GM21825 (cell line): ENCODE results near the gene TIMM22.

Experiments
- ATAC-seq: cut with Tn5 transposase; IDR thresholded peaks from one replicate; pipeline ENCODE4 v1.9.1; 2021; ENCODE audit warnings: mild to moderate bottlenecking, moderate library complexity; ENCODE audit not compliant: unreplicated experiment

TIMM22 gene

DNA sequence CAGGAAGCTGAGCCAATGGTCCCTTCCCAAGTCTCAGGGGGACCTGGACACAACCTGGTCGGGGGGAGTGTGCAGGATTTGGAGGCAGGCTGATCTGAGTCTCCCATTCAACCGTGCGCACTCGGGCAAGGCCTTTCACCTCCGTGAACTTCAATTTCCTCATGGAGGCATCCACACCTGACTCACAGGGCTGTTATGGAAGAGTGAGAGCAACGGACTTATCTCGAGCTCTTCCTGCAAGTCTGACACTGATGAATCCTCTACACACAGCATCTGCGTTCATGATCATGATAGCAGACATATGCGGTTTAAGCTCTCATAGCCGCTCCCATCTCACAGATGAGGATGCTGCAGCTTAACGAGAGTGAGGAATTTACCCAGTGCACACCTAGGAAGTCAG lies 21.6 kb downstream of the TIMM22 start:
- ATAC-seq, result no peak

DNA sequence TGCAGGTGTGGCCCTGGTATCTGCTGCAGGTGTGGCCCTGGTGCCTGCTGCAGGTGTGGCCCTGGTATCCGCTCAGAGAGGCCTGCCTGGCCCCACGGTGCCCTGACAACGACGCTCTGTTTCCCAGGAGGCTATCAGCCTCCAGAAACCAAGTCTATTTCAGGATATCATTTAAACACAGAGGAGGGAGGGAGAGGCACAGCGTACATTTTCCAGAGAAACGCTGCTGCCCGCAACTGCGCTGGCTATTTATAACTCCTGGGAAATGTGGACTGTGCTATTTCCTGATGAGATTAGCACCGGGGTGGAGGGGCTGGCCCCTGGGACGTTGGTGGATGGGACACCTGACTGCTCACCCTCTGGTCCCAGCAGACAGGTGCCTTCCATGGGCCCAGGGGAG lies 22.5 kb downstream of the TIMM22 start:
- no peak for ATAC-seq

DNA sequence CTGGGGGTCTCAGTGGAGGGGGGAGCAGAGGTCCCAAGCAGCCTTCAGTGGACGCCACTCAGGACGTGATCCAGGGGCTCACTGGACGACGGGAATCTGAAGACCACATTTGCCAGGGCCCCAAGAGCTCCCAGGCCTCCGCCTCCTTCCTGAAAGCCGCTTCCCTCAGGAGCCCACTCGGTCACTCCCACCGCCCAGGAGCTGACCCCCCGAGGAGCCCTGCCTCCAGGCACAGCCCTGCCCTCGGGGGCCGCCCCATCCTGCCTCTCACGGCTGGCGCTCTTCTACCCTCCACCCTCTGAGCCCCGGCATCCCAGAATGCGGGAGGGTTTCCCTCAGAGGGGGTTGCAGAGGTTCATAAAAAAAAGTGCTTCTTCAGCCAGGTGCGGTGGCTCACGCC lies 24.2 kb downstream of the TIMM22 start:
- ATAC-seq, result no peak

DNA sequence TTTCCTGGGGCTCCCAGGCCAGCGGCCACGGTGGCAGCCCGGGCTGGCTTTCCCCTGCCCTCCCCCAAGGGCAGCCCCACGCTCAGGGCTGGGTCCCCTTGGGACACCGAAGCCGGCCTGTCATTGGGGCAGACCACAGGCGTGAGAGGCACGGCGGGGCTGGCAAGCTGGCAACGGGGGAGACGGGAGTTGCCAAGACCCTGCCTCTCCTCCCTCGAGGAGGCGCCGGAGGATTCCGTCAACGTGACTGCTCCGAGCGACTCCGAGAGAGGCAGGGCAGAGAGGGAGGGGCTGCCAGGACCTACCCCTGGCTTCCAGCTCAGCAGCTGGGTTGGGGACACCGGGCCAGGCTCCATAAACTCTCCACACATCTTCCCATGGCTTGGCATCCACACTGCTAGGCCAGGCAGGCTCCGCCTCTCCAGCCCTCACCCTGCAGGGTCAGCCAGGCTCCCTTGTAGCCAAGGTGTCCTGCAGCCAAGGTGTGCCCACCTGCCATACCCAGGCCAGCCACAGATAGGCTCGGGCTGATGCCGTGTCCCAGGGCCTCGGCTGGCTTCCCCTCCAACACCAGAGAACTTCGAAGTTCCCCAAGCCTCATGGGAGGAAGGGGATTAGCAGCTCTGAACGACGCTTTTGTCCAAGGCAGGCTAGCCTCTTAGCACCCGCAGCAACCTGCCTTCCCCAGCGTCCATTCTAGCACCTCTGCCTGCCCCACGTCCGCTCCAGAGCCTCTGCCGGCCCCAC lies 25.5 kb downstream of the TIMM22 start:
- ATAC-seq, result no peak

DNA sequence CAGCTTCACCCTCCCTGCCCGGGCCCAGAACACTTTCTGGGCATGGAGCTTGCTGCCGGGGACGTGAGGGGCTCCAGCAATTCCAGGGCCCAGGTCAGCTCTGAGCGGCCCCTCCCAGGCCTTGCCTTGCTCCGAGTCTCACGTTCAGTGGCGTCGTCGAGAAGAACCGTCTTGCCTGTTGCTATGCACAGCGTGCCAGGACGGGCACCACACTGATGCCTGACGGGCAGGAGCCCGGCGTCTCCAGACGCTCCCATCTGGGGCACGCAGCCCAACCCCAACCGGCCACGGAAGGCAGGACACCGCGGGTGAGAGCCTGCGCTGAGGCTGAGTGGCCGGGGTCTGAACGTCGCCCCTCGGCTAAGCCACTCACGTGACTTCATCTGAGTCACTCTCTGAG lies 27.1 kb downstream of the TIMM22 start:
- no peak for ATAC-seq

DNA sequence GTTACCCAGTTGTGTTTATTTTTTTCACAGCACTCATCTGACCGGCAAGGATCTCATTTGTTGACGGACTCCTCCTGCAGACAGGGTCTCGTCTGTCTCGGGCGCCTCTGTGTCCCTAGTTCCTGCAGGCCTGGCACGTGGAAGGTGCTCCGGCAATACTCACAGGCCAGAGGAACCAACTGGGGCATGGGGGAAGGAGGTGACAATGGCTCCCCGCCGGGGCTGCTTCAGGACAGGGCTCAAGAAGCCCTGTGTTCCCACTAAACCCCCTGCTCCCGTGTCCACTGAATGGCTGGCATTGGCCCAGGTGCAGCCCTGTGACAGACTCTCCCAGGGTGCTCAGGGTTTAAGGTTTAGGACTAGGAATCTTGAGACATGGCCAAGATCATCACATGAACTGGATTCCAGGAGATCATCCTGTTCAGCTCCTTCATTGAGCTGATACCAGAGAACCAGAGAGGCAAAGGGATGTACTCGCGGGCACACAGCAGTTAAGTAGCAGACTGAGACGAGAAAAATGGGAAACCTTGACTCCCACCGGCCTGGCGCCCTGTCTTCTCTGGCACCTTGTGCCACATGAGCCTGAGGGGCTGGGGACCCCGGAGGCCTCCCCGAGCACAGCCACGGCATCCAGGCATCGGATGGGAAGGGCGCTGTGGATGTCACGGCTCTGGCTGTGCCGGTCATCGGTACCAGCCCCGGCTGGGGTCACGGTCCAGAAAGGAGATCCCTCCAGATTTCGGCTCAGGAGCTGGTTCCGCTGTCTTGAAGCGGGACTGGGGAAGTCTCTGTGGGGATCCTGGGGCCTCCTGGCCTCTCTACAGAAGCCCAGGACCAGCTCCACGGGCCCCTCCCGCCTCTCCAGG lies 29.0 kb downstream of the TIMM22 start:
- no peak for ATAC-seq

DNA sequence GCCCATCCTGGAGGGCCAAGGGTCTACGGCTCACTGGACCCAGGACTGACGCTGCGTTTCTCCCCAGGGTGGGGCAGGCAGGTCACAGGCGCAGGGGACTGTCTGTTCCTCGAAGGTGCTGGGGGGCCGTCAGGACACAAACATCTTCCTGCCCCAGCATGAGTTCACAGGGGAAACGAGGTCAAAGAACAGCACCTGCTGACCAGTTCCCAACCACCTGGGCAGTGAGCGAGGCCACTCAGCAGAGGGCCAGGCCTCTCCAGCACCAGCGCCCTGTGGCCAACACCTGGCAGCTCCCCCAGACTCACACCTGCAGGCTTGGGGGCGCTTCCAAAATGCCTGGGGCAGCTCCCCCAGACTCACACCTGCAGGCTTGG lies 29.7 kb downstream of the TIMM22 start:
- no peak for ATAC-seq

DNA sequence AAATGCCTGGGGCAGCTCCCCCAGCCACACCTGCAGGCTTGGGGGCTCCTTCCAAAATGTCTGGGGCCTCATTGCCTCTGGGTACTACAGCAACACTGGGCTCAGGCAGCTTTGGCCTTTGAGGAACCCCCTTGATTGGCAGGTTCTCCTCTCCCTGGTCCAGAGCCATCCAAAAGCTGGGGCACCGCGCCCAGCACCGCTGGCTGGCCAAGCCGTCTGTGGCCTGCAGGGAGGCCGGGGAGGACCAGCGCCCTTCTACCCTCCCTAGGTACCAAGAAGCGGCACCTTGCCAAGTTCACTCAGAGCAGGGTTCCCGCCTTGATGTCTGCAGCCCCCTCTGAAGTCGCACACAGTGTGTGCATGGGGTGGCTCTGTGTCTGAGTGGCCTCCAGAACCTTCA lies 30.1 kb downstream of the TIMM22 start:
- no peak for ATAC-seq

DNA sequence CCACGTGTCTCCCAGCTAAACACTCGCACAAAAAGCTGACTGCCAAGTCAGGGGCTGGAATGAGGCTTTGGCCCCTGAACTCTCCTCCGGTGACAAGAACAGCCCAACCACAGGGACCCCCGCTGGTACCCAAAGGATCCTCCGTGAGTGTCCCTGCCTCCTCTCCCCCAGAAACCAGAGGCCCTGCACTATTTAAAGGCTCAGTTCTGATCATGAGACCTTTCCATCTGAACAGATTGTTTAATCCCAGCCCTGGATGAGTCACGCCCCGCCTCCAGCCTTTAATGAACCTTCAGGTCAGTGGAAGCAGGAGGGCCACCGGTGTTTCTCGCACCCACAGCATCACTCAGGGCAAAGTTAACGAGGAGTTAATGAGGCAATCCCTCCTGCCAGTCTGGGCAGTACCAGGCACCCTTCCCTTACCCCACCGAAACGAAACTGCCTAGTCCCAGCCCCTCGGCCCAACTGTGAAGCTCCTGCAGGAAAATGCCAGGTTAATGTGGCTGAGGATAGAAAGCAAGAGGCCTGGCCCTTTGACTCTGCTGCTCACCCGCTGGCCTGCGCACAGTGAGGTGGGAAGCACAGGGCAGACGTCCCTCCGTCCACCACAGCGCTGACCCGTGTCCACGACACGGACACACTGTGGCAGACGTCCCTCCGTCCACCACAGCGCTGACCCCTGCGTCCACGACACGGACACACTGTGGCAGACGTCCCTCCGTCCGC lies 32.4 kb downstream of the TIMM22 start:
- no peak for ATAC-seq

DNA sequence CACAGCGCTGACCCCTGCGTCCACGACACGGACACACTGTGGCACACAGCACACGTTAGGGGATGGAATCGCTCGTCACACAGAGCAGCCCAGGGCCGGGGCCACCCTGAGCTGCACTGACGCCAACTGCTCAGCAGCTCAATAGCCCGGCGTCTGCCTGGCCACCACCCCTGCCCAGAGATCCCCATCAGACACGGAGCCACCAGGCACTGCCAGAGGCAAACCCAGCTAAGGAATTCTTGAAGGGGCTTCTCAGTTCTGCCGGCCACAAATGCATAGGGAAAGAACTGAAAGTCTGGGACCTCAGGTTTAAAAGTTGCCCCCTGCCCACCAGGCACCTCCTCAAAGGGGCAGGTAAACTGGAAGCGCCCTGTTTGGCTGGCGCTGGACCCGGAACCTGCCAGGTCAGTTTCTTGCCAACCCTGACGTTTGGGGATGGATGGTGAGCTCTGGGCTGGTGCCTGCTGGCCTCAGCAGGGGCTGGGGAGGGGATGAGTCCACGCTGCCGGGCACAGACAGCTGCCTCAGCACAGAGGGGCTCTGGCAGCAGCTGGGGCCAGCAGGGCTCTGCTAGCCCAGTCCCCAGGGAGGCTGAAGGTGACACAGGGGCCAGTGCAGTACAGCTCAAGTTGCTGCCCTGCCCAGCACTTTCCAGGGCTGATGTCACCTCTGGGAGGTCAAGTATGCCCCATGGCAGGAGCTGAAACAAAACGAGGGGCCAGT lies 33.2 kb downstream of the TIMM22 start:
- no peak for ATAC-seq

DNA sequence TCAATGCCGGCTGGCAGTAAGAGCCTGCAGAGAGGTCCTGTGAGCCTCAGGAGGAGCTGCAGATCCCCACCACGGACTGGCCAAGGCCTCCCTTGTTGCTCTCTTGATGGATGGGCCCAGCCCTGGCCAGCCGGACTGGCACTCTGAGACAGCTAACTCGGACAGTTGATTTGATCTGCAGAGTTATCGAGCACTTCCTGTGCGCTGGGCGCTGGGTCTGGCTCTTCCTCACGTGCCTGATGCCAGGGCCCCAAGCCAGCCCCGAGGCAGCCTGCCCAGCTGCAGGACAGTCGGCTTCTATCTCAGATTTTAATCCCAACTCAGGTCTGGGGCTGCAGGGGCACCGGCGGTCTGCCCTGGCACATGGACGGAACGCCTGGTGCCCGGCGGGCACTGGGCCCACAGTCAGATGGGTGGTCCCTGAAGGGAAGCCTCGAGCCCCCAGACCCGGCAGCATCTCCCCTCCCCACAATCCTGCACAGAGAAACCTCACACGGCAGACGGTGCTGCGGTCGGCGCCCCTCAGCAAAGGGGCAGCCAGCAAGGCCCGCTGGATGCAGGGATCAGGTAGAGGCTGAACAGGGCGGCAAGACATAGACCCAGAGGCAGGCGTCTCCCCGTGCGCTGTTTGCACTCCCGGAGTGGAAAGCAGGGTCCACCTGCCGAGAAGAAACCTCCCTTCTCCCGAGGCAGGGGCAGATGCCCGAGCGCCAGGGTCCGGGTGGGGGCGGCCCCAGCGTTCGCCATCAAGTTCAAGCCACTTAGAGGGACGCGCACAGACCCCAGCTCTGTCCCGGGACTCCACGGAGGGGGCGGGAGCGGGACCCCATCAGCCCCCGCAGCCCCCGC lies 34.0 kb downstream of the TIMM22 start:
- no peak for ATAC-seq

DNA sequence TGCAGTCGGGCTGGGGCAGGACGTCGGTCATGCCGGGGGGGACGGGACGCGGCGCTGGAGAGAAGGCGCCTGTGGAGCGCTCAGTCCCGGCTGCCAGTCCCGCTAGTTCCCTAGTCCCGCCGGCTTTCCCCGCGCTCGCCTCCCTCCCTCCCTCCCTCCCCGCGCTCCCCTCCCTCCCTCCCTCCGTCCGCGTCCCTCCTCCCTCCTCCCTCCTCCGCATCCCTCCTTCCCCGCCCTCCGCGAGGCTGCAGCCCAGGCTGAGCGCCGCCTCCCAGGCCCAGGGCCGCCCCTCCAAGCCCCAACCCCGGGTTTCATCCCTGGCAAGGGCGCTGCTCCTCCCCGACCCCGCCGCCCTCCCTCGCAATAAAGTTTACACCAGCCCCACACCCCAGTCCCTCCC lies 34.8 kb downstream of the TIMM22 start:
- no peak for ATAC-seq

DNA sequence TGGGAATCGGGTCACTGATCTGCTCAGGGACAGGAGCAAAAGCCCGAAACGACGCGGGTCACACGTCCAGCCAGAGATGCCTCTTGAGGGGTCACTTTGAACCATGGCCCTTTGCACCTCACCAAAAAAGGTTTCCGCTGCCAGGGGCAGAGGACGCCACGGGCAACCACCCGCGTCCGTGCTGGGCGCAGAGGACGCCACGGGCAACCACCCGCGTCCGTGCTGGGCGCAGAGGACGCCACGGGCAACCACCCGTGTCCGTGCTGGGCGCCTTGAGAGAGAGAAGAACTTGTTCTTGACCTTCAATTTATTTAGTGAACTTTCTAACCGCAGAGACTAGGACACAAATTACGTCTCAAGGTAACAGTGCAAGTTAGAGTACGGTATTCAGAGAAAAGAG lies 35.5 kb downstream of the TIMM22 start:
- ATAC-seq, result no peak

DNA sequence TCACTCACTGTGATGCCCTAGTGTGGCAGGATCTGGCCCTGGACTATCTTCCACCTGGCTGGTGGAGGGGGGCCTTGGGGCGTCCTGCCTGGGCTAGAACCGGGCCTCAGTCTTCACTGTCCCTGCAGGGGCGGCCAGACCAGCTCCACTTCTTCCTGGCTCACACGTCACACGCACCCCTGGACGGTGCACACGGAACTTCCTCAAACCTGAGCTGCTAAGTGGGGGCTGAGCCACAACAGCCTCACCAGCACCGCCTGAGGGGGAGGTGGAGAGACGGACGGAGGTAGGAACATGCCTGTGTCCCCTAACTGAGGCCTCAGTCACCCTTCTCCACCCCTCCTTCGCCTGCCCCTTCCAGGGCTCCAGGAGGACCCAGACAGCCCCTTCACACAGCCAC lies 36.6 kb downstream of the TIMM22 start:
- ATAC-seq, result no peak

DNA sequence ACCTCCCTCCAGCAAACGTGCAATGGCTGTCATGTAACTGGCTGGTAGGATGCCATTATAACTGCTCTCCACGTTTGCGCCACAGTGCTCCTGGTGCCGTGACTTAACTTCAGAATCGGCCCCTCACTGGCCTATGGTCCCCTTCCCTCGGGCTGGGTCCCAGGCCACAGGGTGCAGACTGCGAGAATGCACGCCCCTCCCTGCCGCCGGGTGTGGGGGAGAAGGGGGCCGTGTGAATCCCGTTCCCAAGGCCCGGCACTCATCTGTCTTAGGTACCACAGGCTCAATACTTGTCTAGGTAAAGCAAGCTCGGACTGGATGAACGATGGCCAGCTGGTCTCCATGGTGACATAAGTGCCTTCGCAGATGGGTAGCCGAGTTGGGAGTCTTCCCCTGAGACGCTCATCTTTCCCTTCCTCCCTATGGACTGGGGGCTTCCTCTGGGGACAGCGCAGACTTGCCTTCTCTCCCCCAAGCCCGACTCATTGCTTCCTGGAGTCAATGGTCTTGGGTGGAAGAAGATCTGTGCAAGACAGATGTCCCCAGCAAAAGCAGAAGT lies 37.8 kb downstream of the TIMM22 start:
- no peak for ATAC-seq

DNA sequence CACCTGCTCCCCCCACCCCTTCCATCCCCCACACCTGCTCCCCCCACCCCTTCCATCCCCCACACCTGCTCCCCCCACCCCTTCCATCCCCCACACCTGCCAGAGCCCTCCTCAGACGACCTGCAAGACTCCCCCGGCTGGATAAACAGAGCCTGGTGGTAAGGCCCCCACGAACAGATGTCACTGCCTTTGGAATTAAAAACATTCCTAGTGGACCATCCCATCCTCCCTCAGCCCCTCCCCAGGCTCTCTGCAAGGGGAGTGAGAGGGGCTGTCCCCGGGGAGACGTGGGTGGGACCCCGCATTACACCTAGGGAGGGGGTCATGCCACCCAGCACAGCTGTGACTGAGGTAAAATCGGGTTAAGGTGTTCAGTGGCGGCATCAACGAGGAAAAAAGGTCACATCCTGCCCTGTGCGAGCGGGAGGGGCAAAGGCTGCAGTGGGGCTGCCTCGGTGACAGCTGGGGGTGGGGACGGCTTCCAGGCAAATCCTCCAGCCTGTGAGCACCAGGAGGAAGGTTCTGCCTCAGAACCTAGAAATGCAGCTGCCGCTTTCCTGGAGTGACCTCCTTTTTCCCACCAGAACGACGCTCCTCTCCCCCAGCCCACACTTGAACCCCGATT lies 38.7 kb downstream of the TIMM22 start:
- no peak for ATAC-seq

DNA sequence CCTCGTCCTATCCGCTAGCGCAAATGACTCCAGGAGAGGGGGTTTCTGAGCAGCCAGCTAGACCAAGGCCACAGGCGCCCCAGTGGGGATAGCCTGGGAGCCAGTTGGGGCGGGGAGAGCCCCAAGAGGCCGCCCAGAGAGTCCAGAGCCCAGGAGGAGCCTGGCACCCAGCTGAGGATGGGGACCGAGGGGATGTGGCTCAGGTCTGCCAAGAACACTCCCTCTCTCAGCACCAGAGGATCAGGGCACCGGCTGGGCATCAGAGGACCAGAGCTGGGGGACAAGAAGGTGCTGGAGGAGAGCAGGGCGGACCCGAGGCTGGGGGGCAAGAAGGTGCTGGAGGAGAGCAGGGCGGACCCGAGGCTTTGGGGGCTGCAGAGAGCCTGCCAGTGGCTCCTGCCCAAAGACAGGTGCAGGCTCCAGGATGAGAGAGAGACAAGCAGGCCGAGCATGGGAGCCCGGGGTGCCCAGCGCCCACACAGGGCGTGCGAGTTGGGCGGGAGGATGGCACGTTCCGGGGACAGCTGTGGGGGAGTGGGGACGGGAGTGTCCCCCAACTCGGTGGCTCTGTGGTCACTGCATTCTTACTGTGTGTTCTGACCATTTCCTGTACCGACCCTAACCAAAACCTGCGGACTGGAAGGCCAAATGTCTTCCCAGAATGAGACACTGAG lies 39.4 kb downstream of the TIMM22 start:
- ATAC-seq, result no peak

DNA sequence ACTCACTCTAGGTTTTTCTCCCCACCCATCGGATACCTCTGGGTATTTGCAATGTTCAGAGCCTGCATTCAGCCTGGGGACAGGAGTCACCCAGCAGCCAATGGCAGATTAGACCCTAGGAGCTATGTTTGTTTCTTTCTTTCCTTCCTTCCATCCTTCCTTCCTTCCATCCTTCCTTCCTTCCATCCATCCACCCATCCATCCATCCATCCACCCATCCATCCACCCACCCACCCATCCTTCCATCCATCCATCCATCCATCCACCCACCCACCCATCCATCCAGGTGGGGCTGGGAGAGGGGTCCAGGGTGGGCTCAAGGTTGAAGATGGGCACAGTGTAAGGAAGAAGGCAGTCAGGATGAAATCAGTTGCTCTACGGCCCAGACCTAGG lies 39.9 kb downstream of the TIMM22 start:
- no peak for ATAC-seq
